Measurements from ENCODE around the gene ATP13A2.
A peak's percentile ranks its signal among the peaks of the same experiment; 100 is the strongest.
"Not testable (repeated sequence)": the region's sequence is repeated elsewhere in the genome, so short reads cannot be mapped to it uniquely, and the experiment has no call there.

Gene ATP13A2

GRCh38 chr1:16957731-16958130 lies 54.0 kb downstream of the ATP13A2 start:
- no peak for ATAC-seq

GRCh38 chr1:16956775-16957174 lies 55.0 kb downstream of the ATP13A2 start:
- DNase-seq = no peak
- ATAC-seq = no peak

More at GRCh38 chr1:16957731-16958130, 54.0 kb downstream of the ATP13A2 start:
- no peak for DNase-seq

GRCh38 chr1:16955186-16955585 lies 56.5 kb downstream of the ATP13A2 start:
- no peak for DNase-seq
- ATAC-seq = no peak

- DNase-seq (no peak), ATAC-seq (no peak)
Measured at GRCh38 chr1:16954579-16954978, 57.1 kb downstream of the ATP13A2 start.

GRCh38 chr1:16952376-16952775 lies 59.4 kb downstream of the ATP13A2 start:
- ATAC-seq, DNase-seq: not testable (repeated sequence)

GRCh38 chr1:16949026-16949425 lies 62.7 kb downstream of the ATP13A2 start:
- ATAC-seq, DNase-seq: not testable (repeated sequence)

- not testable (repeated sequence) for ATAC-seq, DNase-seq
Measured at GRCh38 chr1:16948282-16948891, 63.3 kb downstream of the ATP13A2 start.

GRCh38 chr1:16946646-16947045 lies 65.1 kb downstream of the ATP13A2 start:
- DNase-seq = no peak
- no peak for ATAC-seq

GRCh38 chr1:16946185-16946584 lies 65.5 kb downstream of the ATP13A2 start:
- not testable (repeated sequence) for DNase-seq, ATAC-seq

GRCh38 chr1:16945512-16945911 lies 66.2 kb downstream of the ATP13A2 start:
- not testable (repeated sequence) for ATAC-seq, DNase-seq

- ATAC-seq = no peak
- DNase-seq = no peak
Measured at GRCh38 chr1:16944038-16944437, 67.7 kb downstream of the ATP13A2 start.

- DNase-seq = not testable (repeated sequence)
- peak; percentile 16 for ATAC-seq
Measured at GRCh38 chr1:16939386-16940180, 72.1 kb downstream of the ATP13A2 start.

- DNase-seq (no peak), ATAC-seq (peak; percentile 4)
Measured at GRCh38 chr1:16938351-16939321, 73.1 kb downstream of the ATP13A2 start.

GRCh38 chr1:16936580-16936979 lies 75.1 kb downstream of the ATP13A2 start:
- ATAC-seq = not testable (repeated sequence)

More at GRCh38 chr1:16936580-16936979, 75.1 kb downstream of the ATP13A2 start:
- not testable (repeated sequence) for DNase-seq
